SK-N-MC (cell line): ENCODE data around the gene RBM6.

Experiments used
- EZH2 ChIP-seq: fragments of 200-600 bp; sonication (generic); IDR thresholded peaks from one replicate; pipeline ENCODE4 v1.6.1; 2017; ENCODE audit warnings: antibody characterized with exemption
- FOXP2 ChIP-seq: optimal IDR thresholded peaks from 2 replicates; pipeline ENCODE3; 2011; ENCODE audit warnings: mild to moderate bottlenecking, moderate library complexity; ENCODE audit not compliant: insufficient read depth; ENCODE audit errors: extremely low read length, control extremely low read depth
- POLR2AphosphoS5 ChIP-seq: IDR thresholded peaks from 2 replicates; pipeline ENCODE4 v1.6.1; 2012; ENCODE audit warnings: mild to moderate bottlenecking, low read depth, low read length, borderline replicate concordance

DNA sequence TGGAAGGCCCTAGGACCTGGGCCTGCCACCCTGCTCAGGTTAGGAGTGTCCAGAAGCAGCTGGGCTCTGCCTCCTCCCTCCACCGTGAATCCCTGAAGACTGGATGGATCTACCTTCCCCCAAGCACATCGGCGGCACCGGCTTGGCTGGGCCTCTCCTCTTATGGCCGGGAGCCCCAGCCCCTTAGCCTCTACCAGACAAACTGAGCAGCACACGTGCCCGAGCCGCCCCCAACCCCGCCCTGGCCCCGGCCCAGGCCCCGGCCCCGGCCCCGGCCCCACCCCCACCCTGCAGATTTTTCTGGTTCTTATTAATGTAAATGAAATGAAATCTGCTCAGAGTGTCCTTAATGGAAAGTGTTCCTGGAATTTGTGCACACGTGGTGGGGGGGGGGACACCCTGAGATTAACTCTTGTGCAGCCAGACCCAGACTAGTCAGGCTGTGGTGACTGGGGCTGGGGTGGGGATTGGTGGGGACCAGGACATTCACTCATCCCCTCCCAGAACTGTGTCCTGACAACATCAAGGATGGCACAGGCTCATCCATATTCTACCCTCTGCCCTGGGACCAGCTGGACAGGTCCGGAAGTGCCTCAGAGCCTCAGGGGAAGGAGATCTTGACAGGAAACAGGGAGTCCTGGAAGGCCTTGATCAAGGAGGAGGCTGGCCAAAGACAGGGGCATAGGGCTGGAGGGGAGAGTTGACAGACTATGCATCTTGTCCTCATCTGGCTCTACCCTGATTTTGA, 184.3 kb downstream of the RBM6 start:
- no peak for TF ChIP-seq POLR2AphosphoS5
- TF ChIP-seq EZH2, result no peak
- no peak for TF ChIP-seq FOXP2
